GM19467 (cell line): Measurements from ENCODE around the gene CNNM3.

Experiments used
- ATAC-seq: cut with Tn5 transposase; IDR thresholded peaks from one replicate; pipeline ENCODE4 v1.9.1; 2021; ENCODE audit warnings: mild to moderate bottlenecking, moderate library complexity; ENCODE audit not compliant: unreplicated experiment

The CNNM3 gene

DNA sequence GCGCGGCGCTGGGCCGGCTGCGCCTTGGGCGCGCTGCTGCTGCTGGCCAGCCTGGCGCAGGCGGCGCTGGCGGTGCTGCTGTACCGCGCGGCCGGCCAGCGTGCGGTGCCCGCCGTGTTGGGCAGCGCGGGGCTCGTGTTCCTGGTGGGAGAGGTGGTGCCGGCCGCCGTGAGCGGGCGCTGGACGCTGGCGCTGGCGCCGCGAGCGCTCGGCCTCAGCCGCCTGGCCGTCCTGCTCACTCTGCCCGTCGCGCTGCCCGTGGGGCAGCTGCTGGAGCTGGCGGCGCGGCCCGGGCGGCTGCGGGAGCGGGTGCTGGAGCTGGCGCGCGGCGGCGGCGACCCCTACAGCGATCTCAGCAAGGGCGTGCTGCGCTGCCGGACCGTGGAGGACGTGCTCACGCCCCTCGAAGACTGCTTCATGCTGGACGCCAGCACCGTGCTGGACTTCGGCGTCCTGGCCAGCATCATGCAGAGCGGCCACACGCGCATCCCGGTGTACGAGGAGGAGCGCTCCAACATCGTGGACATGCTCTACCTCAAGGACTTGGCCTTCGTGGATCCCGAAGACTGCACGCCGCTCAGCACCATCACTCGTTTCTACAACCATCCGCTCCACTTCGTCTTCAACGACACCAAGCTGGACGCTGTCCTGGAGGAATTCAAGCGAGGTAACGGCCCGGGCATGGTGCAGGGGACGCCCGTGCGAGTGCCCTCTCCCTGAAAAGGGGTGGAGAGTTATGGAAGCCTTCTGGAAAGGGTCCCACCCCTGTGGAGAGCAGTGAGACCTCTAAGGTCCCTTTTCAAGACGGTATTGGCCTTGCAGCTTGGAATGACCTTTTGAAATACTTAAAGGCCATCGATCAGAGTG lies 1.0 kb downstream of the CNNM3 start:
- peak; percentile 0 for ATAC-seq

GRCh38 chr2:96817882-96818281 lies 1.8 kb downstream of the CNNM3 start:
- ATAC-seq: no peak

GRCh38 chr2:96819128-96819875 lies 3.2 kb downstream of the CNNM3 start:
- ATAC-seq: no peak

DNA sequence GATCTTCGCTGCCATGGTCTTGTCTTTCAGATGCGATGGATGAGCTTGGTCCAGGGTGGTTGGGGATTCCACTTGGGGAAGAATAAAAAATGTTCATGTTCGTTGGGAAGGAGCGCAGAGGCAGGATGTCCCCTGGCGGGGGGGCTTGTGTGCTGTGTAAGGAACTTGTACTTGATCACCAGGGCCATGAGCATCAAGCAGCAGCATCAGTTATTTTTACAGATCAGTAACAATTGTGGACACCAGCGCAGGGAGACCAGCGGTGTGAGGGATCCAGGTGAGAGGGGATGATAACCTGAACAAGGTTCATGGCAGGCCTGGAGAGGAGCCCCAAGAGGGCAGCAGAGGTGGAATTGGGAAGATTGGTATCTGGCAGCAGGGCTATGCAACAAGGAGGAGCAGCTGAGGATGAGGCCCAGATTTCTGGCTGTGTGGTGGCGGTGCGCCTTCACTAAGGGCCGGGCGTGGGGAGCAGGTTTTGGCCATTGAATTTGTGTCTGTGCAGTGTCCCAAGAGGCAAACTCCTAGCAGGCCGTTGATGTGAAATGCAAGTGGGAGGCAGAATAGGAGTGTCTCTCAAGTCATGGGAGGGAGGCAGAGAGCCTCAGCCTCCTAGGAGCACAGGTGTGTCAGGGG lies 3.9 kb downstream of the CNNM3 start:
- ATAC-seq: no peak

DNA sequence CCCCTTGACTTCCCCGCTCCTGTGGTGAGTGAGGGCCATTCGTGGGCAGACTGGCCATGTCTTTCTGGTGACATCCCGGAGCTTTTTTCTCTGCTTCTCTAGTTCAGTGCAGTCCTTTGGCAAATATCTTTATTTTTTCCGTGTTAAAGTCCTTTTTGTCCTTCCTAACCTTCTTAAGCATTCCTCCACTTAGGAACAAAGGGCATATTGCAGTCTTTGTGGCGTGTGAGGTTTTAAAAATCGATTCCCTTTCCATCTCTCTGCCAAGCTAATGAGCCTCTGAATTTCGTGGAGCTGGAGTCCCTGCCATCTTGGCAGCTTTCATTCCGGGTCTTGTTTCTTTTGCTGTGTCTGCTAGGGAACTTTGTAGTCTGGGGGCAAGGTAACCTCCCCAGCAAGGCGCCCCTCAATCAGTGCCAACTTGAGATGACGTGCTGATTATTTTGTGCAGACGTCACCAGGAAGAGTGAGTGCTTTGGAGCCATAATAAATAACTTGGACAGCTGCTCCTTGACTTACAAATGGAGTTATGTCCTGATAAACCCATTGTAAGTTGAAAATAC lies 5.1 kb downstream of the CNNM3 start:
- ATAC-seq: no peak

DNA sequence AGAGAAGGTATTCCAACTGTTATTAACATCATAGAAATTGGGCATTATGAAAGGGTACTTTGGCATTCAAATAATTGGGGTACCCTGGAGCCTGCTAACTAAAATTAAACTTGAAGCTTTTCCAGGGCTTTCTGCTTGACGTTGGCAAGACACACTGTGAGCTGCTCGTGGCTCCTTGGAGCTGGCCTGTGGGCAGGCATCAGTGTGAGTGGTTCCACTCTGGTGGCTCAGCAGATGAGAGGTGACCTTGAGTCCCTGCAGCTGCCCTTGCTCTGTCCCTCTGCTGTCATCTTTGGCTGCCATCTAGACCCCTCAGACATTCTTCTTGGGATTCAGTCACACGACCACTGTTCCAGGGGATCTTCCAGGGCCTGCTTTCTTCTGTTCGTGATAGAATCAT lies 6.7 kb downstream of the CNNM3 start:
- no peak for ATAC-seq

- ATAC-seq: no peak
These were observed 7.1 kb downstream of the CNNM3 start for GRCh38 chr2:96823198-96823597.

GRCh38 chr2:96824079-96824870 lies 8.2 kb downstream of the CNNM3 start:
- ATAC-seq: no peak

DNA sequence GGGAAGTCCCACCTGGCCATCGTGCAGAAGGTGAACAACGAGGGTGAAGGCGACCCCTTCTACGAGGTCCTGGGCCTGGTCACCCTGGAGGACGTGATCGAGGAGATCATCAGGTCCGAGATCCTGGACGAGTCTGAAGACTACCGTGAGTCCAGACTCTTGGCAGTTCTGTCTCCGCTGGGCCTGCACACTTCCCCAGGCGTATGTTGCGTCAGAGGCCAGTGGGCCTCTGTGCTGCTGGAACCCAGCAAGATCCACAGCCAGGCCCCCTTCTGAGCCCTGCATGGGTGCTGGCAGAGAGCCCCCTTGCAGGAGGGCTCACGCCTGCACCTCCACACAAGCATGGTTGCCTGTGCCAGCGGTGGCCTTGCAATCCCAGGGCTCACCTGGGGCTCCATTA lies 9.0 kb downstream of the CNNM3 start:
- ATAC-seq: no peak

DNA sequence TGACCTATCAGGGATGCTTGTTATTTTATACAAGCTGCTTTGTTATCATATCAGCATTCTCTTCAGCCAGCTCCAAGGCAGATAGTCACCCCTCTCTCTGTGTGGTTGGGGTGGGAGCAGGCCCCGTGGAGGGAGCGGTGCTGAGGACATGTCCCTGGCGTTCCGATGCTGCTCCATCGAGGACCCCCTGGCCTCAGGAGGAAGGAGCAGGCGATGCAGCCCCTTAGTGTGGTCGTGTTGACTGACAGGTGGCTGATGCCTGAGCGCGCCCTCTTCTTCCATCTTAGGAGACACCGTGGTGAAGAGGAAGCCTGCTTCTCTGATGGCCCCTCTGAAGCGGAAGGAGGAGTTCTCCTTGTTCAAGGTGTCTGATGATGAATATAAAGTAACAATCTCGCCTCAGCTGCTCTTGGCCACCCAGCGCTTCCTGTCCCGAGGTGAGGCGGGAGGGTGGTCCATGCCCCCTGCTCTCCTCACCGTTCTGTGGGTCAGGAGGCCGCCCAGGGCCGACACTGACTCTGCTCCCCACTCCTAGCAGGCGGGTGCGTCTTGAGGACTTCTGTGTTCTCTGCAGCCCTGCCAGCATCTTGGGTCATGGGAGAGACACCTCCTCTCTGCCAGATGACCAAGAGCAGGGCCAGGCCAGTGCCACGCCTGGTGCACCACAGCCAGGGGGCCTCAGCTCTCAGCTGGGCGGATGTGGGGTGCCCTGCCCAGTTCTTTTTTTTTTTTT lies 10.6 kb downstream of the CNNM3 start:
- no peak for ATAC-seq

DNA sequence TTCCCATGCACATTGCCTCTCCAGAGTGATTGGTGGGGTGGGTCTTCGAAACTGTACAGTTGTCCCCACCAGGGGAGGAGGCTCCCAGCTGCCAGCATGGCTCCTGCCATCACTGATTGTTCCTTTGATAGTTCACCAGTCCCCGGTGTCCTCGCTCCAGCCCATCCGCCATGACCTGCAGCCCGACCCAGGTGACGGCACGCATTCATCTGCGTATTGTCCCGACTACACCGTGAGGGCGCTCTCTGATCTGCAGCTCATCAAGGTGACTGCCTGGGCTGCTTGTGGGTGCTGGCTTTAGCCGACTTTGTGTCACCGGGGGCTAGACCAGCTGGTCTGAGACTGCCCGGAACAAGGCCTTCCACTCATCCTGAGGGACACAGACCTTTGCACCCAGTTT lies 12.4 kb downstream of the CNNM3 start:
- no peak for ATAC-seq

GRCh38 chr2:96828874-96829273 lies 12.8 kb downstream of the CNNM3 start:
- no peak for ATAC-seq

GRCh38 chr2:96830044-96830562 lies 14.0 kb downstream of the CNNM3 start:
- ATAC-seq: no peak

- no peak for ATAC-seq
These were observed 15.6 kb downstream of the CNNM3 start for GRCh38 chr2:96831679-96832078.

DNA sequence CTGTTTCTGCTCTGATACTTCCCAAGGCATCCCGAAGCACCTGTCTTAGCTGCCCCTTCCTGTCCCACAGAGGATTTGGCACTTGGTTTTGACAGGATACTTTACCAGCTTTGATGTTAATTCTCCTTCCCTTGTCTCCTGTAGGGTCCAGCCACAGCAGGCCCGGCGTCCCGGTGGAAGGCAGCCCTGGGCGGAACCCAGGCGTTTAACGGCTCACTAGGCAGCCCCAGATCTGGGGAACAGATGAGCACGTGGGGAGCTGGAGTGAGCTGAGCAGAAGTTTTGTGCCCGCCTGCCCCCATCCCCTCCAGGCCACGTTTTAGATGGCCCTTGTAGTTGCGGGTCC lies 16.3 kb downstream of the CNNM3 start:
- ATAC-seq: no peak

- no peak for ATAC-seq
These were observed 16.9 kb downstream of the CNNM3 start for GRCh38 chr2:96832754-96833507.

- ATAC-seq: no peak
These were observed 19.8 kb downstream of the CNNM3 start for GRCh38 chr2:96835830-96836229.

- no peak for ATAC-seq
These were observed 21.5 kb downstream of the CNNM3 start for GRCh38 chr2:96837575-96837974.
